Urinary bladder (tissue), 4 donors: ENCODE results near the gene TSEN2. TPM values are rescaled to one million over a fixed set of nuclear protein-coding genes. Genes with fewer than 3 reads are reported as not detected.

Experiments used
- DNase-seq: peaks from one replicate; pipeline ENCODE4 v3.0.0-alpha.2; 2015; ENCODE audit errors: extremely low spot score
- H3K27ac ChIP-seq: one replicate; pipeline ENCODE4 v1.5.1; 2013; ENCODE audit warnings: low read depth, mild to moderate bottlenecking, moderate library complexity
- H3K36me3 ChIP-seq: one replicate; pipeline ENCODE4 v1.6.1; 2013; ENCODE audit warnings: mild to moderate bottlenecking, moderate library complexity; ENCODE audit not compliant: insufficient read depth
- H3K4me1 ChIP-seq: one replicate; pipeline ENCODE4 v1.6.1; 2013; ENCODE audit warnings: mild to moderate bottlenecking, moderate library complexity; ENCODE audit not compliant: insufficient read depth
- H3K4me3 ChIP-seq: one replicate; pipeline ENCODE4 v1.5.1; 2013; ENCODE audit warnings: low read depth, low read length
- WGBS: extraction: QIAGEN DNeasy Blood & Tissue Kit; methylation state at CpG from one replicate; pipeline ENCODE4 v1.1.7; 2013; 5-methylcytosine and 5-hydroxymethylcytosine counted together
- polyA plus RNA-seq: library from polyadenylated mRNA; stranded (reverse); fragments of 200-250 nt; gene quantifications from one replicate; pipeline ENCODE4 v1.2.3, GENCODE V29; 2013
- total RNA-seq: library from RNA; depleted of rRNA; stranded (reverse); fragments of >200 nt; gene quantifications from one replicate; pipeline ENCODE4 v1.2.3, GENCODE V29; 2014
- donor health status: healthy with polysubstance abuse.
- donor health status: healthy.

The TSEN2 gene
- total and polyA plus RNA-seq, 2 donors: 16.4 to 35.2 TPM

DNA sequence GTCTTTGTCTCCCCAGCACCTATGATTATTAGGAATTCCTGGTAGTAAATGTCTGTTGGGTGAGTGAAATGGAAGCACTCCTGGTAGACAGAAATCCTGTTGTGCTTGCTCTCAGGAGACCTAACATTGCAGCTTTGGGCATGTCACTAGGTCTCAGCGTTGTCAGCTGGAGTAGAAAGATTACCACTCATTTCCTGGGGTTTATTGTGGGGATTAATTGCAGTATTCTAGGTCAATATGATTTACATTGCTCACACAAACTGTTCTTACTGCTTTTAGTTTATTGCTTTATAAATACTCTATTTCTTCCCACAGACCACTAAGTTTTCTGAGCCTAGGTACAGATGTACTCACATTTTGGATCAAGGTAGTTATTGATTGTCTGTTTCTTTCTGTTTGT, 5.1 kb downstream of the TSEN2 start:
- H3K27ac ChIP-seq: no peak overlapping the region
- H3K4me1 ChIP-seq: peaks cover 3% of the 10 kb centered on the region
- peaks cover 2% of the 10 kb centered on the region for H3K36me3 ChIP-seq
- no peak overlapping the region for H3K4me3 ChIP-seq
- DNase-seq: no peak
- WGBS: 47% methylated on average over 1 of the region's 1 CpG

GRCh38 chr3:12489832-12490231, 5.6 kb downstream of the TSEN2 start:
- Histone ChIP-seq H3K36me3 (peaks cover 2% of the 10 kb centered on the region), H3K27ac (no peak overlapping the region), H3K4me3 (no peak overlapping the region), H3K4me1 (peaks cover 3% of the 10 kb centered on the region)
- no peak for DNase-seq
- WGBS: 74% methylated on average over 4 of the region's 4 CpGs

DNA sequence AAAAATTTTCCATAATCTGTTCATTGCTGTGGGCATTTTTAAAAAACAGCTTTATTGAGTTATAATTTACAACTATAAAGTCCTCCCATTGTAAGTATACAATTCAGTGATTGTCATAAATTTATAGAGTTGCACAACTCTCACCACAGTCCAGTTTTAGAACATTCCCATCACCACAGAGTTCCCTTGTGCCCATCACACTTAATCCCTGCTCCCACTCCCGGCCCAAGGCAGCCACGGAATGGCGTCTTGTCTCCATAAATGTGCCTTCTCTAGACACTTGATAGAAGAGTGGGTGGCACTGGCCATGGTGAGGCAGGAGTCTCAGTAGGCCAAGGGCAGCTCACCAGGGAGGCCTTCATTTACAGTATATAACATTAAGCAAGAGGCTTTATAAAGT, 6.3 kb downstream of the TSEN2 start:
- Histone ChIP-seq H3K4me3 (no peak overlapping the region), H3K36me3 (peaks cover 2% of the 10 kb centered on the region), H3K27ac (no peak overlapping the region), H3K4me1 (no peaks in the 10 kb centered on the region)
- no peak for DNase-seq
- WGBS: 83% methylated on average over 3 of the region's 3 CpGs

GRCh38 chr3:12495749-12496452, 11.6 kb downstream of the TSEN2 start:
- Histone ChIP-seq H3K4me3 (no peak overlapping the region), H3K27ac (no peak overlapping the region), H3K36me3 (peaks cover 2% of the 10 kb centered on the region), H3K4me1 (no peaks in the 10 kb centered on the region)
- no peak for DNase-seq
- WGBS: 85% methylated on average over 8 of the region's 8 CpGs

DNA sequence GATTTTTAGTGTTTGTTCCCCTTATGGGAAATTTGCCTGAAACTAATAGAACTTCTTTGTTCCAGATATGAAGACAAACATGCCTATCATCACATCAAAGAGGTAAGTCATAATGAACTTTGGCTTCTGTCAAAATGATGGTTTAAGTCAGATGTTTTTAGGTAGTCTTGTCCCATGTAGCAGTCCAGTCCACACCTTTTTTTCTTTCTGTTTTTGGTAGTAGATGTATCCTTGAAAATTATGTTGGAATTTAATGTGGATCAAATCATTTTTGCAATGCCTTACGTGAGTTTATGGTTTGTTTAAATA, 12.1 kb downstream of the TSEN2 start:
- 83% methylated on average over 1 of the region's 1 CpG for WGBS
- DNase-seq: no peak
- Histone ChIP-seq H3K36me3 (peaks cover 2% of the 10 kb centered on the region), H3K4me3 (no peak overlapping the region), H3K4me1 (no peaks in the 10 kb centered on the region), H3K27ac (no peak overlapping the region)

- Histone ChIP-seq H3K4me1 (no peaks in the 10 kb centered on the region), H3K36me3 (no peaks in the 10 kb centered on the region), H3K4me3 (no peak overlapping the region), H3K27ac (no peak overlapping the region)
- DNase-seq: no peak
- WGBS: 94% methylated on average over 5 of the region's 5 CpGs
Observed at GRCh38 chr3:12499474-12499873, 15.2 kb downstream of the TSEN2 start.

DNA sequence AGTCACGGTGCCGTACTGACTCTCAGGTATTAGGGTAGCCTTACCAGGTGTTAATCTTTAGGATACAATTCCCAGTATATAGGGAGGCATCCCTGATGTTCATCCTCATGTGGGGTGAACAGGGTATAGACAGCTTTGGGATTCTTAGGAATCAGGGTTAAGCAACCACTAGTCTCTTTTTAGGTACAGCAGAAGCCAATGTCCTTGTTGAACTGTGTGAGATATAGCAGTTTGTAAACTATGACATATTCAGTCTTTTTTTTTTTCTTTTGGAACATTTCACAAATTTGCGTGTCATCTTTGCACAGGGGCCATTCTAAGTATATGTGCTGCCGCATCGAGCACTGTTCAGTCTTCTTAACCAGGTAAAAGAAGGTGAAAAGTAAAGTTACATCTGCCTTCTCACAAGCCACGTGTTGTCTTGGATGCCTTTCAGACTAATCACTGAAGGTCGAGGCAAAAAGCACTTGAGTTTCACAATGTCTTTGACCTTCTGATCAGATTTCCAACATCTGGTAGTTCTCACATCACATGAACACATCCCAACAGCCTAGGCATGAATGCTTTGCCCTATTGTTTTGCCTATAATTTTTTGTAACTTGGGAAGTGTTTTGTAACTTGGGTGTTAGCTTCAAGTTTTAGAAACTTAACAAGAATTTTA, 17.2 kb downstream of the TSEN2 start:
- DNase-seq: no peak
- H3K4me1 ChIP-seq: no peaks in the 10 kb centered on the region
- H3K4me3 ChIP-seq: no peak overlapping the region
- no peaks in the 10 kb centered on the region for H3K36me3 ChIP-seq
- no peak overlapping the region for H3K27ac ChIP-seq
- WGBS: 81% methylated on average over 7 of the region's 7 CpGs

DNA sequence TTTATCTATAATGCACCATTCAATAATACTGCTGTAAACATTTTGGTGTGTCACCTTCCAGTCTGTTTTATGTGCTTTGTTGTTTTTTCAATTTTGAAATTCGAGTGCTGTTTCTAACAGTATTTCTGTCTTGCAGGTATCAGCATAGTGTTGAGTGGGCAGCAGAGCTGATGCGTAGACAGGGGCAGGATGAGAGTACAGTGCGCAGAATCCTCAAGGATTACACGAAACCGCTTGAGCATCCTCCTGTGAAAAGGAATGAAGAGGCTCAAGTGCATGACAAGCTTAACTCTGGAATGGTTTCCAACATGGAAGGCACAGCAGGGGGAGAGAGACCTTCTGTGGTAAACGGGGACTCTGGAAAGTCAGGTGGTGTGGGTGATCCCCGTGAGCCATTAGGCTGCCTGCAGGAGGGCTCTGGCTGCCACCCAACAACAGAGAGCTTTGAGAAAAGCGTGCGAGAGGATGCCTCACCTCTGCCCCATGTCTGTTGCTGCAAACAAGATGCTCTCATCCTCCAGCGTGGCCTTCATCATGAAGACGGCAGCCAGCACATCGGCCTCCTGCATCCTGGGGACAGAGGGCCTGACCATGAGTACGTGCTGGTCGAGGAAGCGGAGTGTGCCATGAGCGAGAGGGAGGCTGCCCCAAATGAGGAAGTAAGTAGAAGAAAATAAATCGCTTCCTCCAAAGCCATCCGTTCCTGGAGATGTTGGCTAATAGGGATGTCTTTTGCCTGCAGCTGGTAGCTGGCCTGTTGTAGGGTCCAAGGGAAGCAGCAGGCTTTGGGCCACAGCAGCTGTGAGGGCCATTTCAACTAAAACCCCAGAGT, 19.1 kb downstream of the TSEN2 start:
- Histone ChIP-seq H3K36me3 (no peaks in the 10 kb centered on the region), H3K27ac (no peak overlapping the region), H3K4me3 (no peak overlapping the region), H3K4me1 (no peaks in the 10 kb centered on the region)
- DNase-seq: no peak
- WGBS: 90% methylated on average over 18 of the region's 18 CpGs

DNA sequence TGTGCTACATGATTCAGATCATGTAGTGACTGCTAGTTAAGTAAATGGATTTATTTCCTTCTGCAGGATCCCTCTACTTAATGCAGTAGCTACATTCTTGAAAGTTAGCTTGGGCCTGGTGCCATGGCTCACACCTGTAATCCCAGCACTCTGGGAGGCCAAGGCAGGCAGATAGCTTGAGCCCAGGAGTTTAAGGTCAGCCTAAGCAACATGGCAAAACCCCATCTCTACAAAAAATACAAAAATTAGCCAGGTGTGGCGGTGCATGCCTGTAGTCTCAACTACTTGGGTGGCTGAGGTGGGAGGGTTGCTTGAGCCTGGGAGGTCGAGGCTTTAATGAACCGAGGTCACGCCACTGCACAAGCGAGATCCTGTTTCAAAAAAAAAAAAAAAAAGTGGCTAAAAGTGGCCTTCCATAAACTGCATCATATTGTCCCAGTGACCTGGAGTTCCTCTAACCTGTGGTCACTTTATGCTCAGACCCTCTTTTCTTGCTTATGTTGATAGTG, 22.0 kb downstream of the TSEN2 start:
- Histone ChIP-seq H3K36me3 (no peaks in the 10 kb centered on the region), H3K4me1 (peaks cover 2% of the 10 kb centered on the region), H3K27ac (no peak overlapping the region), H3K4me3 (no peak overlapping the region)
- WGBS: 92% methylated on average over 5 of the region's 5 CpGs
- no peak for DNase-seq

- DNase-seq: no peak
- Histone ChIP-seq H3K27ac (peak overlapping the region; percentile 38), H3K4me1 (peaks cover 2% of the 10 kb centered on the region), H3K4me3 (no peak overlapping the region), H3K36me3 (no peaks in the 10 kb centered on the region)
- WGBS: 60% methylated on average over 8 of the region's 8 CpGs
Observed at GRCh38 chr3:12507591-12508281, 23.5 kb downstream of the TSEN2 start.

- no peak overlapping the region for H3K4me3 ChIP-seq
- WGBS: 49% methylated on average over 5 of the region's 5 CpGs
- DNase-seq: no peak
Observed at GRCh38 chr3:12508291-12508700, 24.0 kb downstream of the TSEN2 start.

DNA sequence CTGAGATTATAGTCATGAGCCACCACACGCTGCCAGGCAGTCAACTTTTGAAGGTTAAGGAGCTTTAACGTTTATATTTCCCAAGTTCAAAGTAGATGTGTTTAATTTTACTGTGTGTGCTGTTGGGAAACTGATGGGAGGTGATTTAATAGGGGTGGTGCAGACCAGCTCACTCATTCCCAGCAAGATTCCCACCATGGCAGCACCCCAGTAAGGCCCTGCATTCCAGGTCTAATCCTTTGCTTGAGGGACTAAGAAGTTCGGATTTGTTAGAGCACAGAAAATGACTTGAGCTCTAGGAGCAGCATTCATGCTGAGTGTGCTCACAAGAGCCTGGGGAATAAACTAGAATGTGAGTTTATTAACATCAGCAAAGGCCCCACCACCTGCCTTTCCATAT, 25.2 kb downstream of the TSEN2 start:
- Histone ChIP-seq H3K27ac (no peak overlapping the region), H3K4me1 (peaks cover 2% of the 10 kb centered on the region), H3K4me3 (no peak overlapping the region), H3K36me3 (no peaks in the 10 kb centered on the region)
- WGBS: 69% methylated on average over 3 of the region's 3 CpGs
- no peak for DNase-seq

More at GRCh38 chr3:12508291-12508700, 24.0 kb downstream of the TSEN2 start:
- no peak overlapping the region for H3K27ac ChIP-seq
- peaks cover 2% of the 10 kb centered on the region for H3K4me1 ChIP-seq
- no peaks in the 10 kb centered on the region for H3K36me3 ChIP-seq

- 92% methylated on average over 4 of the region's 4 CpGs for WGBS
- Histone ChIP-seq H3K4me3 (no peak overlapping the region), H3K27ac (no peak overlapping the region), H3K36me3 (no peaks in the 10 kb centered on the region), H3K4me1 (peaks cover 2% of the 10 kb centered on the region)
- no peak for DNase-seq
Observed at GRCh38 chr3:12512534-12513118, 28.3 kb downstream of the TSEN2 start.
